C4-2B (cell line): ENCODE results near the gene OSBPL10.

Experiments used
- CTCF ChIP-seq: fragments of 450-650 bp; conservative IDR thresholded peaks from 2 replicates; pipeline ENCODE4 v1.5.1; 2017; ENCODE audit warnings: mild to moderate bottlenecking
- ZFX ChIP-seq: fragments of 450-650 bp; IDR thresholded peaks from 2 replicates; pipeline ENCODE4 v1.6.1; 2017

- TF ChIP-seq CTCF: no peak
- TF ChIP-seq ZFX: no peak
These were observed 317.0 kb downstream of the OSBPL10 start for GRCh38 chr3:31664031-31664430.
